ENCODE results near the gene DNMT3B. TPM values are rescaled to one million over a fixed set of nuclear protein-coding genes. Genes with fewer than 3 reads are reported as not detected.
"Not testable (repeated sequence)": the region's sequence is repeated elsewhere in the genome, so short reads cannot be mapped to it uniquely, and the experiment has no call there.

Gene DNMT3B
- total and polyA plus RNA-seq, 4 experiments from 2014 or later = 0.16 to 0.47 (median 0.38) TPM; not detected in 1

DNA sequence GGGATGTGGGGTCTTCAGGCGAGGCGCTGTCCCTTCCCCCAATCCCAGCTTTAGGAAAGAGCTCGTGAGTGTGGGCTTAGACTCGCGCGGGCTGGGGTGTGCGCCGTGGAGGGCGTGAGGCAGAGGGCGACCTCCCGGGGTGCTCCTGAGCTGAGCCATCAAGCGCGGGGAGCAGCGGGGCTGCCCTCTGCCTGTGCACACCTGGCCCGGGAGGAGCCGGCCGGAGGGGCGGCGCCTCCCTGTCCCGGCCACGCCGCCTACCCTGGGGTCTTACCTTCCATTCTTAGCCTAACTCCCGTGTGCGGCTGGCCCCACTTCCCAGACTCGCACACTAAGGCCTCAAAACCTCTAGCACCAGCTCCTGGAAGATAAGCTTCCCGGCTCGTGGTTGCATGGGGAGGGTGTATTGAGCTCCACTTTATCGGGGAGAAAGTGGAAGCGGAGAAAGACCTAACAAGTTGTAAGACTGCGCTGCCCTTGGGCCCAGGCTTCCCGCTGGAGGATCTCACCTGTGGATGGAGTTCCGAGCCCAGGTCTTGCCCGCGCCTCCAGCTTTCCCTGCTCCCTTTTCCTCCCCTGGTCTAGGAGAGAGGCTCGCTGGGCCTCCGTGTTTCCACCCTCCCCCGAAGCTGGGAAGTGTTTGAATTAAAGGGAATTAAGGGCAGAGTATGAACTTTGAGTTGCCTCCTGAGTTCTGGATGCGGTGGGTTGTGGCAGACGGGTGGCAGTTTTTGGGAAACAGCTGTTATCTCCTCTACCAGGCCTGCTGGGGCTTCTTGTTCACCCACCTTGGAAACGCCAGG is 1.2 kb downstream of the DNMT3B start:
- no peaks in the 10 kb centered on the region for H3K9me3 Mint-ChIP-seq
- no peaks in the 10 kb centered on the region for H3K36me3 Mint-ChIP-seq
- no peaks in the 10 kb centered on the region for H3K36me3 ChIP-seq (ENCODE audit: insufficient read depth, low read length)
- no peaks in the 10 kb centered on the region for H3K9me3 ChIP-seq (ENCODE audit: control insufficient read depth in 1 of 2, low read length in 2 of 2)
- intact Hi-C loops (cut with micrococcal nuclease) = no loop called here
- H3K27me3 ChIP-seq (ENCODE audit: insufficient read depth, low read length) = no peaks in the 10 kb centered on the region
- H3K27ac ChIP-seq (ENCODE audit: low read depth, low read length) = no peak overlapping the region
- ChIA-PET POLR2A (ENCODE audit: partially characterized antibody) (interaction anchor here (0.7 to 2.7 kb wide), 7 partner anchors 13 to 227 kb away, joined by 3 to 34 read pairs (median 3); partner anchors contain the start of genes COMMD7 and MAPRE1), CTCF (ENCODE audit: partially characterized antibody) (interaction anchor here (1.0 to 4.8 kb wide), 6 partner anchors 14 to 93 kb away, joined by 3 to 46 read pairs (median 4); partner anchors contain the start of genes C20orf203 and COMMD7)
- peak overlapping the region; percentile 23 to 69 for H3K4me3 ChIP-seq (ENCODE audit: low read length in 2 of 2)
- H3K27me3 Mint-ChIP-seq = no peaks in the 10 kb centered on the region
- no peak for DNase-seq
- peak overlapping the region in 1 of 7 donors; percentile 38 for H3K27ac Mint-ChIP-seq
- peaks cover 18% of the 10 kb centered on the region for H3K4me1 ChIP-seq (ENCODE audit: insufficient read depth, low read length)
- H3K4me1 Mint-ChIP-seq = peaks cover 9 to 21% (median 13%) of the 10 kb centered on the region in 4 donors
- peak overlapping the region; percentile 86 to 92 (median 88) for H3K4me3 Mint-ChIP-seq

GRCh38 chr20:32764005-32764960 is 2.1 kb downstream of the DNMT3B start:
- no peak for DNase-seq
- Histone ChIP-seq H3K4me1 (ENCODE audit: insufficient read depth, low read length) (peaks cover 18% of the 10 kb centered on the region), H3K27me3 (ENCODE audit: insufficient read depth, low read length) (no peaks in the 10 kb centered on the region), H3K36me3 (ENCODE audit: insufficient read depth, low read length) (no peaks in the 10 kb centered on the region), H3K27ac (ENCODE audit: low read depth, low read length) (no peak overlapping the region), H3K4me3 (ENCODE audit: low read length in 2 of 2) (no peak overlapping the region), H3K9me3 (ENCODE audit: control insufficient read depth in 1 of 2, low read length in 2 of 2) (no peaks in the 10 kb centered on the region)
- peaks cover 9 to 21% (median 13%) of the 10 kb centered on the region in 4 donors for H3K4me1 Mint-ChIP-seq
- no peaks in the 10 kb centered on the region for H3K36me3 Mint-ChIP-seq
- H3K4me3 Mint-ChIP-seq = peak overlapping the region; percentile 2 to 76 (median 48)
- peak overlapping the region in 2 of 7 donors; percentile 9 to 16 for H3K27ac Mint-ChIP-seq
- intact Hi-C loops (cut with micrococcal nuclease) = no loop called here
- CTCF ChIA-PET (ENCODE audit: partially characterized antibody) = interaction anchor here (4.8 kb wide), 1 partner anchor 13 kb away, joined by 46 read pairs; no protein-coding TSS in a partner anchor
- H3K27me3 Mint-ChIP-seq = no peaks in the 10 kb centered on the region
- POLR2A ChIA-PET (ENCODE audit: partially characterized antibody) = interaction anchor here (0.7 to 2.7 kb wide), 3 partner anchors 12 to 56 kb away, joined by 3 to 34 read pairs (median 3); partner anchors contain the start of genes COMMD7 and MAPRE1
- no peaks in the 10 kb centered on the region for H3K9me3 Mint-ChIP-seq

GRCh38 chr20:32765230-32765875 is 3.2 kb downstream of the DNMT3B start:
- H3K4me3 Mint-ChIP-seq; H3K27ac ChIP-seq (ENCODE audit: low read depth, low read length); H3K36me3 ChIP-seq (ENCODE audit: insufficient read depth, low read length); H3K36me3 Mint-ChIP-seq; H3K4me3 ChIP-seq (ENCODE audit: low read length in 2 of 2); DNase-seq; H3K27me3 Mint-ChIP-seq; H3K9me3 Mint-ChIP-seq; intact Hi-C loops (cut with micrococcal nuclease); H3K9me3 ChIP-seq (ENCODE audit: control insufficient read depth in 1 of 2, low read length in 2 of 2); H3K27me3 ChIP-seq (ENCODE audit: insufficient read depth, low read length); POLR2A ChIA-PET (ENCODE audit: partially characterized antibody): not testable (repeated sequence)
- CTCF ChIA-PET (ENCODE audit: partially characterized antibody) = interaction anchor here (0.7 to 4.8 kb wide), 2 partner anchors 12 to 313 kb away, joined by 3 to 46 read pairs; no protein-coding TSS in a partner anchor
- H3K27ac Mint-ChIP-seq = peak overlapping the region in 1 of 7 donors; percentile 8
- peaks cover 9 to 21% (median 13%) of the 10 kb centered on the region in 4 donors for H3K4me1 Mint-ChIP-seq
- peaks cover 18% of the 10 kb centered on the region for H3K4me1 ChIP-seq (ENCODE audit: insufficient read depth, low read length)

GRCh38 chr20:32767418-32768198 is 5.4 kb downstream of the DNMT3B start:
- H3K27me3 ChIP-seq (ENCODE audit: insufficient read depth, low read length) = no peaks in the 10 kb centered on the region
- no peak for DNase-seq
- Mint-ChIP-seq H3K4me1 (peaks cover 11 to 27% (median 19%) of the 10 kb centered on the region in 4 donors), H3K9me3 (no peaks in the 10 kb centered on the region), H3K27me3 (no peaks in the 10 kb centered on the region), H3K36me3 (no peaks in the 10 kb centered on the region), H3K27ac (peak overlapping the region in 2 of 7 donors; percentile 37 to 51), H3K4me3 (no peak overlapping the region)
- CTCF ChIA-PET (ENCODE audit: partially characterized antibody) = interaction anchor here (1.1 to 3.3 kb wide), 3 partner anchors 11 to 94 kb away, joined by 4 to 14 read pairs (median 7); partner anchors contain the start of gene C20orf203
- intact Hi-C loops (cut with micrococcal nuclease) = no loop called here
- H3K27ac ChIP-seq (ENCODE audit: low read depth, low read length) = no peak overlapping the region
- no peaks in the 10 kb centered on the region for H3K9me3 ChIP-seq (ENCODE audit: control insufficient read depth in 1 of 2, low read length in 2 of 2)
- no peak overlapping the region for H3K4me3 ChIP-seq (ENCODE audit: low read length in 2 of 2)
- H3K36me3 ChIP-seq (ENCODE audit: insufficient read depth, low read length) = no peaks in the 10 kb centered on the region
- H3K4me1 ChIP-seq (ENCODE audit: insufficient read depth, low read length) = peaks cover 24% of the 10 kb centered on the region
- POLR2A ChIA-PET (ENCODE audit: partially characterized antibody) = interaction anchor here (1.1 kb wide), 1 partner anchor 25 kb away, joined by 3 read pairs; the partner anchor contains the start of gene COMMD7

- H3K9me3 Mint-ChIP-seq = no peaks in the 10 kb centered on the region
- intact Hi-C loops (cut with micrococcal nuclease) = no loop called here
- H3K27me3 Mint-ChIP-seq = no peaks in the 10 kb centered on the region
- Histone ChIP-seq H3K9me3 (ENCODE audit: control insufficient read depth in 1 of 2, low read length in 2 of 2) (no peaks in the 10 kb centered on the region), H3K27me3 (ENCODE audit: insufficient read depth, low read length) (no peaks in the 10 kb centered on the region), H3K27ac (ENCODE audit: low read depth, low read length) (no peak overlapping the region), H3K4me3 (ENCODE audit: low read length in 2 of 2) (no peak overlapping the region), H3K36me3 (ENCODE audit: insufficient read depth, low read length) (no peaks in the 10 kb centered on the region), H3K4me1 (ENCODE audit: insufficient read depth, low read length) (peaks cover 16% of the 10 kb centered on the region)
- no peaks in the 10 kb centered on the region for H3K36me3 Mint-ChIP-seq
- CTCF ChIA-PET (ENCODE audit: partially characterized antibody) = no interaction called here
- H3K27ac Mint-ChIP-seq = peak overlapping the region in 2 of 7 donors; percentile 19 to 60
- no peak for DNase-seq
- H3K4me3 Mint-ChIP-seq = peak overlapping the region in 1 of 8 donors; percentile 24
- H3K4me1 Mint-ChIP-seq = peaks cover 9 to 24% (median 12%) of the 10 kb centered on the region in 4 donors
- POLR2A ChIA-PET (ENCODE audit: partially characterized antibody) = no interaction called here
Measured at GRCh38 chr20:32772046-32772445, 9.9 kb downstream of the DNMT3B start.

DNA sequence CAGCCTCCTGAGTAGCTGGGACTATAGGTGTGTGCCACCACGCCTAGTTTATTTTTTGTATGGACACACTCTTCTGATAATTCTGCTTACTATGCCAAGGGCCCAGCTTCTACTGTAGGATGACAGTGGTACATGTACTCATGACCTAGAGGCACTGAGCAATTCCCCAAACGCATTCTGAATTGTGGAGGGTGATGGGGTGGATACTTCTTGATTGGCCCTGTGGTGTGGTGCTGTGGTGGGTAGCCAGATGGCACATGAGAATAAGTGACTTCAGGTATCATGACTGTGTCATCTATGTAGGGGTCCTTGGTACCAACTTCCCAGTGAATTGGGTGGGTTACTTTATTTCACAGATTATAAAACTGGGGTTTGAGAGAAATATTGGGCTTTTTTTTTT is 11.0 kb downstream of the DNMT3B start:
- Mint-ChIP-seq H3K36me3 (no peaks in the 10 kb centered on the region), H3K9me3 (no peaks in the 10 kb centered on the region), H3K27me3 (no peaks in the 10 kb centered on the region), H3K4me1 (peaks cover 9 to 24% (median 12%) of the 10 kb centered on the region in 4 donors), H3K4me3 (no peak overlapping the region), H3K27ac (peak overlapping the region in 1 of 7 donors; percentile 52)
- intact Hi-C loops (cut with micrococcal nuclease) = no loop called here
- Histone ChIP-seq H3K27ac (ENCODE audit: low read depth, low read length) (no peak overlapping the region), H3K27me3 (ENCODE audit: insufficient read depth, low read length) (no peaks in the 10 kb centered on the region), H3K4me3 (ENCODE audit: low read length in 2 of 2) (no peak overlapping the region), H3K36me3 (ENCODE audit: insufficient read depth, low read length) (no peaks in the 10 kb centered on the region), H3K9me3 (ENCODE audit: control insufficient read depth in 1 of 2, low read length in 2 of 2) (no peaks in the 10 kb centered on the region), H3K4me1 (ENCODE audit: insufficient read depth, low read length) (peaks cover 16% of the 10 kb centered on the region)
- DNase-seq = no peak
- POLR2A ChIA-PET (ENCODE audit: partially characterized antibody) = interaction anchor here (0.7 kb wide), 1 partner anchor 87 kb away, joined by 3 read pairs; no protein-coding TSS in a partner anchor
- CTCF ChIA-PET (ENCODE audit: partially characterized antibody) = interaction anchor here (9.0 kb wide), 1 partner anchor 96 kb away, joined by 422 read pairs; the partner anchor contains the start of gene C20orf203

Measured in CD4-positive, alpha-beta memory T cell (primary cell).